Measurements from ENCODE around the gene FBXO22. TPM values are rescaled to one million over a fixed set of nuclear protein-coding genes. Genes with fewer than 3 reads are reported as not detected.

FBXO22 gene
- total and polyA plus RNA-seq, 3 donors from 2014 or later: 16.8 to 25.7 (median 23.2) TPM

- WGBS, 2 donors: 64 to 74% methylated on average over 5 of the region's 5 CpGs
- no peak for DNase-seq
- H3K27ac ChIP-seq: no peak overlapping the region
- H3K9me3 ChIP-seq: no peaks in the 10 kb centered on the region
- TF ChIP-seq POLR2A (IDR thresholded peaks at IDR 0.05): no peak
- TF ChIP-seq, protein P1, sequence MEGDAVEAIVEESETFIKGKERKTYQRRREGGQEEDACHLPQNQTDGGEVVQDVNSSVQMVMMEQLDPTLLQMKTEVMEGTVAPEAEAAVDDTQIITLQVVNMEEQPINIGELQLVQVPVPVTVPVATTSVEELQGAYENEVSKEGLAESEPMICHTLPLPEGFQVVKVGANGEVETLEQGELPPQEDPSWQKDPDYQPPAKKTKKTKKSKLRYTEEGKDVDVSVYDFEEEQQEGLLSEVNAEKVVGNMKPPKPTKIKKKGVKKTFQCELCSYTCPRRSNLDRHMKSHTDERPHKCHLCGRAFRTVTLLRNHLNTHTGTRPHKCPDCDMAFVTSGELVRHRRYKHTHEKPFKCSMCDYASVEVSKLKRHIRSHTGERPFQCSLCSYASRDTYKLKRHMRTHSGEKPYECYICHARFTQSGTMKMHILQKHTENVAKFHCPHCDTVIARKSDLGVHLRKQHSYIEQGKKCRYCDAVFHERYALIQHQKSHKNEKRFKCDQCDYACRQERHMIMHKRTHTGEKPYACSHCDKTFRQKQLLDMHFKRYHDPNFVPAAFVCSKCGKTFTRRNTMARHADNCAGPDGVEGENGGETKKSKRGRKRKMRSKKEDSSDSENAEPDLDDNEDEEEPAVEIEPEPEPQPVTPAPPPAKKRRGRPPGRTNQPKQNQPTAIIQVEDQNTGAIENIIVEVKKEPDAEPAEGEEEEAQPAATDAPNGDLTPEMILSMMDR (IDR thresholded peaks at IDR 0.05): no peak
- no peaks in the 10 kb centered on the region for H3K4me1 ChIP-seq
- H3K36me3 ChIP-seq (ENCODE audit: low read depth, missing control alignments): no peaks in the 10 kb centered on the region
- no peak overlapping the region for H3K4me3 ChIP-seq
- intact Hi-C loops (cut with DNase I; ENCODE audit: low total_unique reads): no loop called here
- no peaks in the 10 kb centered on the region for H3K27me3 ChIP-seq
Measured at GRCh38 chr15:75943246-75943645, 39.6 kb downstream of the FBXO22 start.

- Histone ChIP-seq H3K27me3 (no peaks in the 10 kb centered on the region), H3K36me3 (ENCODE audit: low read depth, missing control alignments) (no peaks in the 10 kb centered on the region), H3K9me3 (no peaks in the 10 kb centered on the region), H3K4me1 (no peaks in the 10 kb centered on the region), H3K4me3 (no peak overlapping the region), H3K27ac (no peak overlapping the region)
- TF ChIP-seq, protein P1 (IDR thresholded peaks at IDR 0.05): no peak
- TF ChIP-seq POLR2A (IDR thresholded peaks at IDR 0.05): no peak
- WGBS, 2 donors: 47 to 63% methylated on average over 1 of the region's 1 CpG
- DNase-seq: no peak
- intact Hi-C loops (cut with DNase I; ENCODE audit: low total_unique reads): no loop called here
Measured at GRCh38 chr15:75943713-75944215, 40.1 kb downstream of the FBXO22 start.

DNA sequence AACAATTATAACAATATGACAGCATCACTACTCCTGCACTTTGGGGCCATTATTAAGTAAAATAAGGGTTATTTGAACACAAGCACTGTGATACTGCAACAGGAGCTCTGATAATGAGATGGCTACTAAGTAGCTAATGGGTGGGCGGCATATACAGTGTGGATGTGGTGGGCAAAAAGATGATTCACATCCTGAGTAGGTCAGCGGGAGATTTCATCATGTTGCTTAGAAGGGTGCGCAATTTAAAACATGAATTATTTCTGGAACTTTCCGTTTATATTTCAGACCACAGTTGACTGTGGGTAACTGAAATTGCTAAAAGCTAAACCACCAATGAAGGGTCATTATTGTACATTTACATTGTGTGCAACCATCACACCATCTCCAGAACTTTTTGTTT is 42.3 kb downstream of the FBXO22 start:
- no peaks in the 10 kb centered on the region for H3K27me3 ChIP-seq
- no peaks in the 10 kb centered on the region for H3K4me1 ChIP-seq
- DNase-seq: no peak
- H3K4me3 ChIP-seq: no peak overlapping the region
- WGBS, 2 donors: 57 to 69% methylated on average over 4 of the region's 4 CpGs
- H3K36me3 ChIP-seq (ENCODE audit: low read depth, missing control alignments): no peaks in the 10 kb centered on the region
- TF ChIP-seq, protein P1 (IDR thresholded peaks at IDR 0.05): no peak
- TF ChIP-seq POLR2A (IDR thresholded peaks at IDR 0.05): no peak
- intact Hi-C loops (cut with DNase I; ENCODE audit: low total_unique reads): no loop called here
- H3K27ac ChIP-seq: no peak overlapping the region
- no peaks in the 10 kb centered on the region for H3K9me3 ChIP-seq

DNA sequence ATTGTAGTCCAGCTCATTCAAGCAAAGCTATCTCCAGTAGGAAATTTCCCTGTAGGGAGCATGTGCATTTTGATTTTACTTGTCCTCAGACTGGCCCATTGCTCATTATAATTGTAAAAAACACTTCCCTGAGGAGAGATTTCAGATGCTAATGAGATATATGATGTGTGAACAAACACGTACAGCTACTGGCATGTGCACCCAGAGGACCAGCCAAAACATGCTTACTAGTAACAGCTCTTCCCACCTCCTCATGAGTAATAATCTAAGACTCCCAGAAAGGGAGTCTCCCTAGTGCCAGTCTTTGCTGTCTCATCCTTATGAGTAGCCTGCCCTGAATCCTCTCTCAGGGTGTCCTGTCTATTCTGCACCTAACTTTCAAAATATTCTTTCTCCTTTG is 43.4 kb downstream of the FBXO22 start:
- no peaks in the 10 kb centered on the region for H3K9me3 ChIP-seq
- H3K36me3 ChIP-seq (ENCODE audit: low read depth, missing control alignments): no peaks in the 10 kb centered on the region
- H3K27ac ChIP-seq: no peak overlapping the region
- WGBS, 2 donors: 63 to 72% methylated on average over 1 of the region's 1 CpG
- no peaks in the 10 kb centered on the region for H3K27me3 ChIP-seq
- no peak overlapping the region for H3K4me3 ChIP-seq
- DNase-seq: no peak
- no peaks in the 10 kb centered on the region for H3K4me1 ChIP-seq
- intact Hi-C loops (cut with DNase I; ENCODE audit: low total_unique reads): no loop called here
- TF ChIP-seq, protein P1 (IDR thresholded peaks at IDR 0.05): no peak
- no peak for TF ChIP-seq POLR2A (IDR thresholded peaks at IDR 0.05)

DNA sequence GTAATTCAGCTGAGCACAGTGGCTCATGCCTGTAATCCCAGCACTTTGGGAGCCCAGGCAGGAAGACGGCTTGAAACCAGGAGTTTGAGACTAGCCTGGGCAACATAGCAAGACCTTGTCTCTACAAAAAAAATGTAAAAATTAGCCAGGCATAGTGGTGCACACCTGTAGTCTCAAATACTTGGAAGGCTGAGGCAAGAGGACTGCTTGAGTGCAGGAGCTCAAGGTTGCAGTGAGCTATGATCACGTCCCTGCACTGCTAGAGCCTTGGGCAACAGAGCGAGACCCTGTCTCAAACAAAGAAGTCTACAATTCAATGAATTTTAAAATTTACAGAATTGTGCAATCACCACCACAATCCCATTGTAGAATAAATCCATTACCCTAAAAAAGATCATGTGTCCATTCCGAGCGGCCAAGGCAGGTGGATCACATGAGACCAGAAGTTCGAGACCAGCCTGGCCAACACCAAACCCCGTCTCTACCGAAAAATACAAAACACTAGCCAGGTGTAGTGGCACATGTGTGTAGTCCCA is 45.2 kb downstream of the FBXO22 start:
- H3K4me1 ChIP-seq: no peaks in the 10 kb centered on the region
- H3K27ac ChIP-seq: no peak overlapping the region
- intact Hi-C loops (cut with DNase I; ENCODE audit: low total_unique reads): no loop called here
- TF ChIP-seq, protein P1 (IDR thresholded peaks at IDR 0.05): no peak
- no peak for TF ChIP-seq POLR2A (IDR thresholded peaks at IDR 0.05)
- no peaks in the 10 kb centered on the region for H3K27me3 ChIP-seq
- WGBS, 2 donors: 82 to 86% methylated on average over 8 of the region's 8 CpGs
- H3K4me3 ChIP-seq: no peak overlapping the region
- no peak for DNase-seq
- no peaks in the 10 kb centered on the region for H3K9me3 ChIP-seq
- no peaks in the 10 kb centered on the region for H3K36me3 ChIP-seq (ENCODE audit: low read depth, missing control alignments)
